Right lobe of liver (tissue), 6 donors: Measurements from ENCODE around the gene GRIN2A. TPM values are rescaled to one million over a fixed set of nuclear protein-coding genes. Genes with fewer than 3 reads are reported as not detected.

Experiments
- ATAC-seq, 4 donors: fragments of 200-7000 bp; cut with Tn5 transposase; one replicate each; pipeline ENCODE4 v1.9.1; 2020; ENCODE audit warnings: mild to moderate bottlenecking in 4 of 4, moderate library complexity in 4 of 4
- DNase-seq, 3 donors: peaks; one replicate each; pipeline ENCODE4 v3.0.0-alpha.2; 2020
- H3K27ac ChIP-seq, 3 donors: fragments of 200-600 bp; one replicate each; pipeline ENCODE4 v1.8.0; 2022
- H3K27me3 ChIP-seq, 2 donors: fragments of 200-600 bp; one replicate each; pipeline ENCODE4 v1.8.0; 2022
- H3K36me3 ChIP-seq, 4 donors: fragments of 200-600 bp; sonication (generic) in 1 of 4; one replicate each; pipeline versions ENCODE4 v1.5.1 to v1.8.0; 2017 to 2022; ENCODE audit warnings: control low read depth in 1 of 4
- H3K4me1 ChIP-seq, 4 donors: fragments of 200-600 bp; sonication (generic) in 1 of 4; one replicate each; pipeline versions ENCODE4 v1.5.1 to v1.8.0; 2017 to 2022; ENCODE audit warnings: control low read depth in 1 of 4
- H3K4me3 ChIP-seq, 3 donors: fragments of 200-600 bp; one replicate each; pipeline ENCODE4 v1.8.0; 2022
- H3K9me3 ChIP-seq, 4 donors: fragments of 200-600 bp; sonication (generic) in 1 of 4; one replicate each; pipeline versions ENCODE4 v1.5.1 to v1.8.0; 2017 to 2022; ENCODE audit warnings: control low read depth in 1 of 4
- POLR2A ChIP-seq: fragments of 450-650 bp; IDR thresholded peaks from one replicate; pipeline ENCODE4 v1.6.1; 2017; ENCODE audit warnings: antibody characterized with exemption, mild to moderate bottlenecking
- WGBS: methylation state at CpG from one replicate; pipeline ENCODE4 v1.1.6; 2018; ENCODE audit warnings: low coverage, low lambda C conversion rate; ENCODE audit not compliant: insufficient coverage; ENCODE audit errors: missing lambda C conversion rate; 5-methylcytosine and 5-hydroxymethylcytosine counted together
- intact Hi-C, 2 donors: fragments of 100-400 bp; cut with DNase I; formaldehyde crosslinking; loops; one replicate each; pipeline versions ENCODE4 v1.11.2 to v1.14.1; 2022
- total RNA-seq, 6 experiments: library from RNA; depleted of rRNA in 2 of 6; stranded (reverse); fragments of >200 nt in 2 of 6; fragmentation: NEBNext Ultra II Directional in 3 of 6; extraction: Animal tissue kit (Norgen Biotek cat#: 25700) in 3 of 6; gene quantifications; one replicate each; pipeline versions ENCODE4 v1.1.0 to v1.2.4, GENCODE V29; 2016 to 2023
- TF ChIP-seq, protein P1 (sequence below), 4 donors: fragments of 200-600 bp in 3 of 4; fragments of 450-650 bp in 1 of 4; IDR thresholded peaks; one replicate each; pipeline versions ENCODE4 v1.5.1 to v1.8.0; 2016 to 2022; ENCODE audit warnings: antibody characterized with exemption in 4 of 4, mild to moderate bottlenecking in 2 of 4
- donor health status: DM: no; HTN: yes; CAD: no.
- donor health status: DM: no; HTN: no; CAD: no.
- donor health status: DM: no; HTN: no; CAD: no.
- donor health status: DM: no; HTN: yes; CAD: no.
- donor health status: DM: no; HTN: yes; CAD: no.

The GRIN2A gene
- total RNA-seq, 6 experiments from 2014 or later = not detected

DNA sequence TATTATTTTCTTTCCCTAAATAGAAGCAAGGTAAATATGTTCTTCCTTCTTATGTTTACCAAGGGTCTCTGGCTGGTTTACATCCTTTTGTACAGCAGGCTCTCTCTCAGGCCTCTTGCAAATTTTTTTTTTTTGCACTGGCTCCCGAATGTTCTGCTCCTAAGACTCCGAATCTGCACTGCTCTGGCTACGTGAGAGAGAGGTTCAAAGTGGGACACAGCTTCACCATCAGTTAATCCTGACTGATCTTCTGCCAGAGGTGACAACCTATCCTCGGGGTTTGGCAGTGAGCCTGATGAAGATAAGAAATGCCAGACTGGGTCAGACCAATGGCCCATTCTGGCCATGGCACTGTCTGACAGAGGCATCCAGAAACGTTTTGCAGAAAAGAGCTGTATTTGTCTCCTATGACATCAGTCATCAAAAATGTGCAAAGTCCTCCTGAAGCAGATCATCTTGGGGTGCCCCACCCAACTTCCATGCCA, 136.9 kb downstream of the GRIN2A start:
- ATAC-seq = peak in 1 of 4 donors; percentile 14
- DNase-seq = no peak
- H3K27ac ChIP-seq = no peak overlapping the region
- no peaks in the 10 kb centered on the region for H3K27me3 ChIP-seq
- WGBS = 2% methylated on average over 5 of the region's 5 CpGs
- no peaks in the 10 kb centered on the region for H3K9me3 ChIP-seq
- TF ChIP-seq POLR2A = no peak
- TF ChIP-seq, protein P1, sequence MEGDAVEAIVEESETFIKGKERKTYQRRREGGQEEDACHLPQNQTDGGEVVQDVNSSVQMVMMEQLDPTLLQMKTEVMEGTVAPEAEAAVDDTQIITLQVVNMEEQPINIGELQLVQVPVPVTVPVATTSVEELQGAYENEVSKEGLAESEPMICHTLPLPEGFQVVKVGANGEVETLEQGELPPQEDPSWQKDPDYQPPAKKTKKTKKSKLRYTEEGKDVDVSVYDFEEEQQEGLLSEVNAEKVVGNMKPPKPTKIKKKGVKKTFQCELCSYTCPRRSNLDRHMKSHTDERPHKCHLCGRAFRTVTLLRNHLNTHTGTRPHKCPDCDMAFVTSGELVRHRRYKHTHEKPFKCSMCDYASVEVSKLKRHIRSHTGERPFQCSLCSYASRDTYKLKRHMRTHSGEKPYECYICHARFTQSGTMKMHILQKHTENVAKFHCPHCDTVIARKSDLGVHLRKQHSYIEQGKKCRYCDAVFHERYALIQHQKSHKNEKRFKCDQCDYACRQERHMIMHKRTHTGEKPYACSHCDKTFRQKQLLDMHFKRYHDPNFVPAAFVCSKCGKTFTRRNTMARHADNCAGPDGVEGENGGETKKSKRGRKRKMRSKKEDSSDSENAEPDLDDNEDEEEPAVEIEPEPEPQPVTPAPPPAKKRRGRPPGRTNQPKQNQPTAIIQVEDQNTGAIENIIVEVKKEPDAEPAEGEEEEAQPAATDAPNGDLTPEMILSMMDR (IDR thresholded peaks at IDR 0.05) = no peak
- H3K4me3 ChIP-seq = no peak overlapping the region
- no peaks in the 10 kb centered on the region for H3K36me3 ChIP-seq
- H3K4me1 ChIP-seq = no peaks in the 10 kb centered on the region
- intact Hi-C loops = no loop called here

DNA sequence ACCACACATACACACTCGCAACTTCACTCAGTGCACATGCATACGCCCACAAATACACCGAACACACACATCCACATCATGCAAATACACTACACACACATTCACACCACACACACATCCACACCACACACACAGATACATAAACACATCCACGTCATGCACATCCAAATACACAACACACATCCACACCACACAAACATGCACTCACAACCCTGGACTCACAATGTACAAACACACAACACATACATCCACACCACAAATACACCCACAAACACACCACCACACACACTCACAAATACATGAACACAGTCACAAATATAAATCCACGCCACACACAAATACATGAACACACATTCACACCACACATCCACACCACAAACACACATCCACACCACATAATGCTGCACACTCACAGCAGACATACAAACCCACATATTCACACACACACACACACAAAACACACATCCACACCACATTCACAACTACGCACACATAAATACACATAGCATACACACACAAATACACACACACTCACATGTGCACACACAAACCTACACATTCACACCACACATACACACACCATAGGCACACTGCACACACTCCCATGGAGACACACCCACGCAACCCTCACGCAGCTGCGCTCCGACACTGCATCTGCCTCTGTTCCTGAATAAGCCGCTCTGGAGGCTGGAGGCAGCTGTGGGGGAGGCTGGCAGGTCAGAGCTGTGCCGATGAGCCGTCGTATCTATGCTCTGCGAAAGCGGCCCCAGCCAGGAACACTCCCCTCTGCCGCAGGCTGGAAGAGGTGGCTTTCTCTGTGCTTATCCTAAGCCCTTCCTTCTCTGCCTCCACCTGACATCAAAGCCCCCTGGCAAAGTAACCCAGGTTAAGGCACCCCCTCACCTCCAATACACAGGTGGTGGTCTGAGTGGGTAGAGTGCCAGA, 141.8 kb downstream of the GRIN2A start:
- H3K4me1 ChIP-seq = no peaks in the 10 kb centered on the region
- intact Hi-C loops = no loop called here
- no peaks in the 10 kb centered on the region for H3K27me3 ChIP-seq
- ATAC-seq (no peak), DNase-seq (no peak)
- 82% methylated on average over 7 of the region's 17 CpGs for WGBS
- TF ChIP-seq, protein P1 (IDR thresholded peaks at IDR 0.05) = no peak
- no peak for TF ChIP-seq POLR2A
- no peaks in the 10 kb centered on the region for H3K36me3 ChIP-seq
- no peak overlapping the region for H3K4me3 ChIP-seq
- no peak overlapping the region for H3K27ac ChIP-seq
- H3K9me3 ChIP-seq = no peaks in the 10 kb centered on the region

DNA sequence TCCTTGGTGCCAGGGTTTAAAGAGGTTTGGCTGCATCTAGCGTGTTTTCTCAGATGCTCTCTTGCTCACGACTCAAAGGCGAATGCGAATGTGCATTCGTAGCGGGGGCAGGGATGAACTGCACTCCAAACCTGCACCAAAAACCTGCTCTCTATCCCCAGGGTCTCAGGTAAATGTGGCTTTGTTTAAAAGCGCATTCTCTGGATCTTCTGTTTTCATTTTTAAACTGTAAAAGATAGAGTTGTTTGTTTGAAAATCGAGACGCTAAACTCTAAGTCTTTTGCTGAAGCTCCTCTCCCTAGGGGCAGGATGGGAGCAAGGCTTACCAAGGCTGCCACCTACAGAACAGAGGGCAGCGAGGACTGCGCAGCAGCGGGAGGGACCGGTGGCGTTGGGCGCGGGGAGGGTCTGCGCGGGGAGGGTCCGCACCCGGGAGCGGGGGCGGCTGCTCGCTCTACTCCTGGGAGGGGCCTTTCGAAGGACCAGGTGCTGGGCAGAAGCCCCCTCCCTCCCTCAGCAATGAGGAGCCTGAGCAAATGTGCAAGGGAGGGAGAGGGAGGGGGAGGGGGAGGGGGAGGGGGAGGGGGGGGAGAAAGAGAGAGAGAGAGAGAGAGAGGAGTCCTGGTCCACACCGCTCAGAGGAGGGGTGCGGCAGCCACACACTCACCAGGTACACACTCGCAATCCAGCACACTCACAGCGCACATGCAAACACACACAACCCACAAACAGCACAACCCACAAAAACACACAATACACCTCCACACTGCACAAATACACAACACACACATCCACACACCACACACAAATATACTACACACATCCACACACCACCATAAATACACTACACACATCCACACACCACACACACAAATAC, 142.8 kb downstream of the GRIN2A start:
- TF ChIP-seq, protein P1 (IDR thresholded peaks at IDR 0.05) = peak in 1 of 4 donors; percentile 6
- TF ChIP-seq POLR2A = no peak
- Histone ChIP-seq H3K4me3 (no peak overlapping the region), H3K27ac (no peak overlapping the region), H3K9me3 (no peaks in the 10 kb centered on the region), H3K4me1 (no peaks in the 10 kb centered on the region), H3K27me3 (no peaks in the 10 kb centered on the region), H3K36me3 (no peaks in the 10 kb centered on the region)
- intact Hi-C loops = no loop called here
- DNase-seq = no peak
- WGBS = 9% methylated on average over 14 of the region's 28 CpGs
- peak in 1 of 4 donors; percentile 17 for ATAC-seq

DNA sequence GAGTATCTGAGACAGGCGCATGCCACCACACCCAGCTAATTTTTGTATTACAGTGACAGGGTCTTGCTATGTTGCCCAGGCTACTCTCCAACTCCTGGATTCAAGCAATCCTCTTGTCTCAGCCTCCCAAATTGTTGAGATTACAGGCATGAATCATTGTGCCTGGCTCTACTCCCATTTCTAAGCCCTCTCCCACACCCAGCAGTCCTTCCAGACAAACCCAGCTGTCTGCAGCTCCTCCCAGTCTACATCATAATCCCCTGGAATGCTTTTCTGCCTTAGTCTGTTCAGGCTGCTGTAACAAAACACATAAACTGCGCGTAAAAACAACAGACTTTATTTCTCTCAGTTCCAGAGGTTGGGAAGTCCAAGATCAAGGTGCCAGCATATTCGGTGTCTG, 144.5 kb downstream of the GRIN2A start:
- intact Hi-C loops = no loop called here
- no peak for DNase-seq
- Histone ChIP-seq H3K9me3 (no peaks in the 10 kb centered on the region), H3K27ac (no peak overlapping the region), H3K4me3 (no peak overlapping the region), H3K4me1 (no peaks in the 10 kb centered on the region), H3K27me3 (no peaks in the 10 kb centered on the region), H3K36me3 (no peaks in the 10 kb centered on the region)
- WGBS = 76% methylated on average over 2 of the region's 4 CpGs
- ATAC-seq = no peak
- TF ChIP-seq POLR2A = no peak
- TF ChIP-seq, protein P1 (IDR thresholded peaks at IDR 0.05) = no peak
